HG03439 (cell line): ENCODE data around the gene SIGLEC1.

ENCODE experiments used
- ATAC-seq: cut with Tn5 transposase; IDR thresholded peaks from one replicate; pipeline ENCODE4 v1.9.1; 2021; ENCODE audit warnings: mild to moderate bottlenecking, moderate library complexity; ENCODE audit not compliant: unreplicated experiment

Gene SIGLEC1

DNA sequence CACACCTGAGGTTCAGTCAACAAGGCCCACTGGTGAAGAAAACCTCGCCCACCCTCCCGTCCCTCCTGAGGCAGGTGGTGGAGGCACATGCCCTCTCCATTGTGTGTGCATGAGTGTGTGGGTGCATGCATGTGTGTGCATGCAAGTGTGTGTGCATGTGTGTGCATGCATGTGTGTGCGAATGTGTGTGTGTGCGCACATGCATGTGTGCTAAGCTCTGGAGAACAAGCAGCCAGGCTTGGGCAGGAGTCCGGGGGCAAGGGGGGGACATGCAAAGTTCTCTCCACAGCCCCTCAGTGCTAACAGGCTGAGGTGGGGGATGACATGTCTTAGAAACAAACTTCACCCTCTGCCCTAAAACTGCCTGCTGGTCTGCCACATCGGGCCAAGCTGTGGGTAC lies 17.0 kb upstream of the SIGLEC1 start:
- ATAC-seq, result no peak

DNA sequence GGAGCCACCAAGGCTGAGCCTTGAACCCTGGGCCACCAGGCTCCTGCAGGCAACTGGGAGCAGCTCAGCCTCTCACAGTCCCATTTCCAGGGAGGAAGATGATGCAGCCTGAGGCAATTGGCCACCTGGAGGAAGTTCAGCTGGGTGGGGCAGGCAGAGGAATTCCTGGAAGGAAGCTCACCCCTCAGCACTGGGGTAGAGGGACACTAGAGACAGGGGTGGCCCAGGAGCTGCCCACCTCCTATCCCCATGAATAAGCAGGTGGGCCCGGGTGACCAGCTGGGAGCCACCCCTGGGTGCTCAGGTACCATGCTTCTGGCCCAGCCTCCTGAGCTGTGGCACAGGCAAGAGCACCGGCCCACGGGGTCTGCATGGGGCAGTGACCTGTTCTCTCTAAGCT lies 16.5 kb upstream of the SIGLEC1 start:
- no peak for ATAC-seq

DNA sequence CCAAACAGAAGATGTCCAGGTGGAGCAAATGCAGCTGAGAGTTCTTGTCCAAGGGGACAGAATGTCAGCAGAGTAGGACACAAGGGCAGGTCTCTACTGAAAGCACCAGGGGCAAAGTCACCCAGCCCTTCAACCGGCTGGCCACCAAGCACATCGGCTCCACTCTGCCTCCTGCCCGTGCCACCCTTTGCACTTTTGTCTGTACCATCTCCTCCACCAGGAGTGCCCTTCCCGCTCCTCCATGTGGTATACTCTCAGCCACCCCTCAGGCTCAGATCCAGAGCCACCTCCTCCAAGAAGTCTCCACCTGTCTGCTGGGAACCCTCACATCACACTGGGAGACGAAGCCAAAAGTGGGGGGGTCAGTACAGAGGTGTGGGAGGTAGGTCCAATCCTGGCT lies 16.0 kb upstream of the SIGLEC1 start:
- ATAC-seq, result no peak

DNA sequence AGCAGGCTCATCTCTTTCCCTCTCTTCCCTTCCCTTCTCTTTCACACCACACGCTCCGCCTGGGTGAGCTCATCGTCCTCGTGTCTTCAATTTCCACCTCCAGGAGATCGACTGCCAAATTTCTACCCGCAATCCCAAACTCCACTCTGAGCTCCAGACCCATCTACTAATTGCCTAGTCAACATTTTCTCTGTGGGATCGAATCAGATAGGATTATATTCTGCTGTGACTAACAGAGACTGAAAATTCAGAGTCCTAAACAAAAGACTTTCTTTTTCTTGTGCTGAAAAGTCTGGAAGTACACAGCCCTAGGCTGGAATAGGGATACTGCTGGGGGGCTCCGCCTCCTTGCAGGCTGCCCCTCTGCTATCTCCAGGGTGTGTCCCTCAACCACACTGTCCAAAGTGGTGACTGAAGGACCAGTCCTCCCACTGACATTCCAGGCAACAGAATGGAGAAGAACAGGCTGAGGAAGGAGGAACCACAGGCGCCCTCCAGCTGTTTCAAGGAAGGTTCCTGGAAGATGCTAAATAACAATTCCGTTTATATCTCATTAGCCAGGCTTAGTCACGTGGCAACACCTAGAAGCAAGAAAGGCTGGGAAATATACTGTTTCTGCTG lies 15.1 kb upstream of the SIGLEC1 start:
- no peak for ATAC-seq

DNA sequence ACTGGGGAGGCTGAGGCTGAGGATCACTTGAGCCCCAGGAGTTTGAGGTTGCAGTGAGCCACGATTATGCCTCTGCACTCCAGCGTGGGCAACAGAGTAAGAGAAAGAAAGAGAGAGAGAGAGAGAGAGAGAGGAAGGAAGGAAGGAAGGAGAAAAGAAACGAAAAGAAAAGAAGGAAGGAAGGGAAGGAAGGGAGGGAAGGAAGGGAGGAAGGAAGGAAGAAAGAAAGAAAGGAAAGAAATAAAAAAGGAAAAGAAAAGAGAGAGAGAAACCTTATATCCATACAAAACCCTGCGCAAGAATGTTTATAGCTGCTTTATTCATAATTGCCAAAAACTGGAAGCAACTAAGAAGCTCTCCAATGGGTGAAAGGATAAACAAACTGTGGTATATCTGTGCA lies 12.0 kb upstream of the SIGLEC1 start:
- no peak for ATAC-seq

DNA sequence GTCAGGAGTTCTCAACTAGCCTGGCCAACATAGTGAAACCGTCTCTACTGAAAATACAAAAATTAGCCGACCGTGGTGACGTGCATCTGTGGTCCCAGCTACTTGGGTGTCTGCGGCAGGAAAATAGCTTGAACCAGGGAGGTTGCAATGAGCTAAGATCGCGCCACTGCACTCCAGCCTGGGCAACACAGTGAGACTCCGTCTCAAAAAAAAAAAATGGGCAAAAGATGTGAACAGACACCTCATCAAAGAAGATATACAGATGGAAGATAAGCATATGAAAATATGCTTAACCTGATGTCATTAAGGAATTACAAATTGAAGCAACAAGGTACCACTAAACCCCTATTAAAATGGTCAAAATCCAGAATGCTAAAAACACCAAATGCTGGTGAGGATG lies 10.9 kb upstream of the SIGLEC1 start:
- ATAC-seq, result no peak

DNA sequence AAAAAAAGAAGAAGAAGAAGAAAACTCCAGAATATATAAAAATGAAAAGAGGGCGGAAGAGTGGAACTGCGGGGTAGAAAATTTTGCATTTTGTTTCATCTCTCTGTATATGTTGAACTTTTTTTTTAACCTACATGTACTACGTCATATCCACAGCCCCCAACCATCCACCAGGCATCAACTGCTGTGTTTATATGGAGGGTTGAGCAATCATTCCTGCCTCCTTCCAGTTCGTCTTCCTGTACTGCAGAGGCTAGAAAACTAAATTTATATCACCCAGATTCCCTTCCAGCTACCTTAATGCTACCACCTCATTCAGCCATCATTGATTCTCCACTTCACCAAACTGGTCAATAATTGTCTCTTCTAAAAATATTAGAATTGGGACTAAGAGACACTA lies 9.5 kb upstream of the SIGLEC1 start:
- ATAC-seq, result no peak

DNA sequence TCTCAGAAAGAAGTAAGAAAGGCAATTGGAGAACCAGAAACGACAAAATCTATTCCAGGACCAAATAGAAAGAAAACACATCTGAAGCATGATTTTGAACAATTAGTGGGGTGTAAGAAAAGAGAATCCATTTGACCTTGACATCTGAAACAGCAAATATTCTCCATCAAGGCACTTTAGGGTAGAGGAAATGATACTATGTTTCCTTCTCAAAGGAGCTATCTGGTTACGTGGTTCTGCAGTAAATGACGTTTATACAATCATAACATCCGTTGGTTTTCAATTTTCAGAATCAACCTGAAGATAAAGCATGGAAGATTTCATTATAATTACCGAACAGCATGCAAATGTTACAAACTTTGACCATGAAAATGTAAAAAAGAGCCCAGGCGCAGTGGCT lies 8.2 kb upstream of the SIGLEC1 start:
- no peak for ATAC-seq

DNA sequence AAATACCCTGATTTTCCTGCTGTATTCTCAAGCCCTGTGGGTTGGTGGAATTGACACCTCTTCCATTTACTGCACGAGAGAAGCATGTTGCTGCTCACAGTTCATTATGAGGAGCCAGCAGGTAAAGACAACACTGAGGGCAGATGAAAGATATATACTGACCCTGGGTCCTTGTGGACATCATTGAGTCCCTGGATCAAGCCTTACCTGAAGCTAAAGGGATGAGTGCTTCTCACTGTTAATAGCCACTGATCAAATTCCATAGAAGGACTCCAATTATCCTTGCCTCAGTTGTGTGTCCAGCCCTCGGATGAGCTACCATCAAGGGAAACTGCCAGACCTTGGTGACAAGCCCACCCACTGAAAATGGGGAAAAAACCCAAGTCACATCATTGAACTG lies 7.7 kb upstream of the SIGLEC1 start:
- no peak for ATAC-seq

DNA sequence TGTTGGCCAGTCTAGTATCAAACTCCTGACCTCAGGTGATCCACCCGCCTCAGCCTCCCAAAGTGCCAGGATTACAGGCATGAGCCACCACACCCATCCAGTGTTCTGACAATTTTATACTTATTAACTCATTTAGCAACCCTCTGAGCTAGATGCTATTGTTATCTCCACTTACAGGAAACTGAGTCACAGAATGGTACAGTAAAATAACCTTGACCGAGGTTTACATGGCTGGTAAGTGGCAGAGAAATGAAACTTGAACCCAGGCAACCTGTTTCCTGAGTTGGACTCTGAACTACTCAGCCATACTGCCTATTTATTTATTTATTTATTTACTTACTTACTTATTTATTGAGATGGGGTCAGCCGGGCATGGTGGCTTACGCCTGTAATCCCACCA lies 6.6 kb upstream of the SIGLEC1 start:
- no peak for ATAC-seq

DNA sequence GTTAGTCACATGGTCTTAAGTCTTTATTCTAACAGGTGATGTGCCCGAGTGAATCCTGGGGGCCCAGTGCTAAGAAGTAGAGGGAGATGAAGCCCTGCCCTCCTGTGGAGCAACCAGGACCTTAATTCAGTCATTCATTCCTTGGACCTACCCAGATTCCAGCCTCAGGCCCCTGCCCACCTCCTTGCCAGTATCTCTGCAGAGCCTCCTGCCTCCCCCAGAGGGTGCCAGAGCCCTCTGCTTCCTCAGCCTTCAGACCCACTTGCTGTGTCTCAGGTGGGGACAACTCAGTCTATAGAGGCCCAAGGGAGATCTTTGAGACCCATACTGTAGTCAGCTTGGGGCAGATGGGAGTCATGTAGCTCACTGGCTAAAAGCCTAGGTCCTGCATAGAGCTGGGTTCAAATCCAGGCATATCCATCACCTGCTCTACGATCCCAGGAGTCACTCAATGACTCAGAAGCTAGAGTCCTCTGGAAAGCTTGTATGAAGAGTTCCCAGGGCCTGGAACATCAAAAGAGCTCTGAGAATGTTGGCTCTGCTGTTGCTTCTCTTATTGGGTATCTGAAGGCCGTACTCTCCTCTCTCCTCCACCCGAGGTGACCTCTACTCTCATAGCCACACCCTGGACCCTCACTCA lies 3.9 kb upstream of the SIGLEC1 start:
- ATAC-seq, result no peak

DNA sequence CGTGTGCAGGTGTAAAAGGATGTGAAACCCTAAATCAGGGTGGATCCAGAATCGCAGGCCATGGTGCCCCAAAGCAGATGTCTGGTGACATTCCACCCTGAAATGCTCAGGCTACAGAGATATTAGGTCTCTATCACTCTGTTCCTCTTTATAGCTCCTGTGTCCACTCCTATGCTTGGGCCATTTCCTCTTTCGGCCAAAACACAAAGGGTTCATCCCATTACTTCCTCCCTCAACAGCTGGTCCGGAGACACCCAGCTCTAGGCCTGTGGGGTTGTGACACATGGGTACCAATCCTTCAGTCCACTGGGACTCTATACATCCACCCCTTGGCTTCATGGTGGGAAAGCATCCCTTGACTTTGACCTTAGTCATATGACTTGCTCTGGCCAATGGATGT lies 1.7 kb upstream of the SIGLEC1 start:
- ATAC-seq, result no peak

DNA sequence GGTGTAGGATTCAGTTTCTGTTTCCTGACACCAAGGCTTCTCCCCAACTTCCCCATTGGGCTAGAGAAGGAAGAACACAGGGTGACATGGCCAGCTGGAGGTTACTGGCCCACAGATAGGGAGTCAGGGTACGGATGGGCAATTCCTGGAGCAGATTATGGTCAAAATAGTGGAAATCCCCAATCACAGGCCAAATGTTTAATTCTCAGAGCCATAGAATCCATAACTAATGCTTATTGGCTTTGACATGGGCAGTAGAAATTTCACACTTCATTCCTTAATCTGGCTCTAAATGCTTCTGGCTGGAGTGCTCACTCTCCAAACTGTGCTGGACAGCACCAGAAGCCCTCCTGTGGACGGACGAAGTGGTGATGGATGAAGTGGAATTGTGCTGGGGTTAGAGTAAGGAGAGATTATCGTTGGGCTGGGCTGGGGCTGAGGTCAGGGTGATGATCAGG lies 887 bp downstream of the SIGLEC1 start:
- no peak for ATAC-seq

DNA sequence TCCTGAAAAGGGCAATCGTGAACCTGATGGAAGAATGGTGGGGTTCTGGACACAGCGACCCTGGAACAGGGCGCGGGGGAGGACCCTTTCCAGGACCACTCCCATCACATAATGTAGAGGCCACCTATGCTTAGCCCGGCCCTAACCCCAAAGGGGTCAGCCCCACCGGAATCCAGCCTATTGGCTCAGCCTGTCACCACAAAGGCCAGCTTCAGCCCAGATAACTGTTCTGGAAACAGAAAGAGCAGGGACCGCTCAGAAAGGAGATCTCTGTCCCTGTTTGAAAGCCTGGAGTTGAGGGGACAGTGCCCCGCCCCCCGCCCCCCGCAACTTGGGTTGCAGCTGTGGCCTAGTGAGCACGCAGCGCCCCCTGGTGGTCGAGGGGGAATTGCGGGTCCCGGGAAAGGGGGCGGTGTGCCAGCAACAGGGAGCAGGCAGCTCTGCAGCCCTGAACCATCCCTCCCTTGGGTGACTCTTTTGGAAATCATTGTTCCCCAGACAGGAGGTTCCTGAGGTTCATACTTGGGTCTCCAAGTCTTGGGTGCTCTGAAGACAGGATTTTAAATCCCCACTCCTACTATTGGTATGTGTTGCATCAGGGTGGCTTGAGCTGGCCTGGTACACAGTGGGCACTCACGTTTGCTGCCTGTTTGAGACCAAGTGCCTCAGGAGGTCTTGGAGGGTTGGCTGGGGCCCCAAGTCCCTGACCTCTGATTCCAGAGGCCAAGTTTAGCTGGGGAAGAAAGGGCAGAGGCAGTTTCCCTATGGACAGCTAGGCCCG lies 1.5 kb downstream of the SIGLEC1 start:
- ATAC-seq, result no peak

DNA sequence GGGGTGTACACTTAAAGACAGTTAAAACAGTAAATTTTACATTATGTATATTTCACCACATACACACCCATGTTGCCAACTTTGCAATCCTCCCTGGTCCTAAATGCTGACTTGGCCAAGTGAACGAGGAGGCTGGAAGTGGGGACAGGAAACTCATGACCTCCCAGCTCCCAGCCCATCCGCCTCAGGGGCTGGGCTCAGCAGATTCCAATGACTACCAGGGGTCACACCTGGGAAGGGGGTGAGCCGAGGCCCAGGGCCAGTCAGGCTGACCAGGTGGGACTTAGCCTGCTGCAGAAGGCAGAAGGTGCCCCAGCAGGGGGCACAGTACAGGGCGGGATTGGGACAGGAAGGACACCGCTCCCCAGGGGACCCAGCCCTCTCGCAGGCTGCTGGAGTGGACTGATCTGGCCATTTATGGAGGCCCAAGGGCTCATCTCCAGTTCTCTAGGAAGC lies 2.4 kb downstream of the SIGLEC1 start:
- ATAC-seq, result no peak

DNA sequence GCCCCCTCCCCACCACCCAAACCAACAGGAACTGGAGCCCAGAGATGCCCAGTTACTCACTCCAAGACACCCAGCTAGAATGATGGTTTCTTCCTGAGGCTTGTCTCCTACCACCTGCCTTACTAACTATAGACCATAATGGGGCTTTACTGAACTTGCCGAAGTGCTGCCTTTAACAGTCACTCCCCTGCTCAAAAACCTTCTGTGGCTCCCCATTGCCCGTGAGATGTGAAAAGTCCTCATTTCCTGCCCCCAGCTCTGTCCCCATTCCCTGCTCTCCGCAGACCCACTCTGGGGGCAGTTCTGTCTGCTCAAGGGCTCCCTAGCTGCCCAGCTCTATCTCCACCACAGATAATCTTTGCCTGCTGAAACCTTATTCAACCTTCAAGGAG lies 4.9 kb downstream of the SIGLEC1 start:
- no peak for ATAC-seq

DNA sequence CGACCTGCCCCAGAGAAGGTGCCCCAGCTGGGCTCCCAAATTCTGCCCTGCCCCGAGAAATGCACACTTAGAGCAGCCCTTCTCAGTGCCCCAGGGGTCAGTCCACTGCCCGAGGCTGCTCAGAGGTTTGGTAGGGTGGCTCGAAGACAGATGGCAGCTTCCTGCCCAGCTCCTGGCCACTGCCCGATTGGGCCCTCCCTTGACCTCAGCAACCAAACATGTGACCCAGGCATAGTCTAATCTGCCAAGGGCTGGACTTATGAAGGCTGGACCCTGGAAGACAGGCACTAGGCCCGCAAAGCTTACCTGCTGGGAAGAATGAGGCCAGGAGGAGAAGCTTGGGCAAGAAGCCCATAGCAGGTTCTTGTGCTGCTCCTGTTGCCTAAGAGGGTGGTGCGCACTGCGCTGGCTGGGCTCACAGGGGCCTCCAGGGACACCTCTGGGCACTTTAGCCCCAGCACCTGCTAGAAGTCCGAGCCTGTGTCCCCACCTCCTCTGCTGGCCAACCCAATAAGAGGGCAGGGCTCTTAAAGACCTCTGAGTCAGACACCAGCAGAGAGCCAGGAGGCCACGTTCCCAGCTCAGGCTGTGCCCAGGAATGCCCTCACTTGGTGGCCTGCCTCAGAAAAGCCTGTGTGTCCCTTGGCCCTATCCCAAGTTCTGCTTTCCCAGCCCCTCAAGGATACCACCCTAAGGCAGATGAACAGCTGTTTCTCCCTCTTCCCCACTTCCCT lies 5.5 kb downstream of the SIGLEC1 start:
- ATAC-seq, result no peak

DNA sequence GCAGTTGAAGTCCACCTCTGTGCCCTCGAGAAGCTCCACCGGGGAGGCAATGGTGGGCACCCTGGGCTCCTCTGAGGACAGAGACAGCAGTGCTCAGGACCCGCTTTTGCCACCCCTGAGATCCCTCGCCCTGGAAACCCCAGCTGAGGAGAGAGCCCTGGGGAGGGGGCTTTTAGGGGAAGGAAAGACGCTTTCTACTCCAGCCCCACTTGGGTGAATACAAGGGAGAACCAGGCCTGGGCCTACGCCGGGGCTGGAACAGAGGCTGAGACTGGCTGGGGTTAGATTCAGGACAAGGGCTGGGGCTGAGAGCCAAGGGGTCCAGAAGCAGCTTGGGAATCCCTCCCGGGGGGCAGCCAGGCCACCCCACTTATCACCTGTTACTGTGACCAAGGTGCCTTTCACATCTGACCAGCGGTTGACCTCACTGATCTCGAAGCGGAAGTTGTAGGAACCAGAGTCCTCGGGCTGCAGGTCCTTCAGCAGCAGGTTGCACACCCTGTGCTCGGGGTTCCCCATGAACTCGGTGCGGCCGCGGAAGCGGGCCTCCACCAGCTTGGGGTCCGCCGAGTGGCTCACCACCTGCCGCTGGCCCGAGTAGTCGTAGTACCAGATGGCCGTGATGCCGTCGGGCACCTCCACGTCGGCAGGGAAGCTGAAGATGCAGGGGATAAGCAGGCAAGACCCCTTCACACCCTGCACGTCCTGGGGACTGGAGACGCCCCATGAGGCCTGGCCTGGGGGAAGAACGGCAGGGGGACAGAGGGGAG lies 6.2 kb downstream of the SIGLEC1 start:
- no peak for ATAC-seq

DNA sequence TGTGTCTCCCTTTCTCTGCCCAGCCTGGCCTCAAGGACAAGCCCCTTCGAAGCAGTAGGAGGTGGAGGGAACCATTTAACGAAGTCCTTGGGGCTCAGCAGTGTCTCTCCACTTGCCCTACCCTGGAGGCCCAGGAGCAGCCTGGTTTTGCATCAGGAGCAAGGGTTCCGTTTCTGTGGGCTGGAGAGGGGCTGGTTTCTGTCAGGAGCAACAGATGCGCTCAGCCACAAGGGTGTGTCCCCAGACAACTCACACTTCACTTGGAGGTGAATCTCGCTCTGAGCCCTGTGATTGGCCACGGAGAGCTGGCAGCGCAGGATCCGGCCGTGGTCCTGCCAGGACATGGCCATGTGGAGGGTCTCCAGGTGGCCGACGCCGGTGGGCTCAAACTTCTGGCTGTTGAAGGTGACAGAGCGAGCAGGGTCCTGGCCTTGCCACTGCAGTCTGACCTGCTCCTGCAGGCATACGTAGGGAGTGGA lies 6.9 kb downstream of the SIGLEC1 start:
- ATAC-seq, result no peak

DNA sequence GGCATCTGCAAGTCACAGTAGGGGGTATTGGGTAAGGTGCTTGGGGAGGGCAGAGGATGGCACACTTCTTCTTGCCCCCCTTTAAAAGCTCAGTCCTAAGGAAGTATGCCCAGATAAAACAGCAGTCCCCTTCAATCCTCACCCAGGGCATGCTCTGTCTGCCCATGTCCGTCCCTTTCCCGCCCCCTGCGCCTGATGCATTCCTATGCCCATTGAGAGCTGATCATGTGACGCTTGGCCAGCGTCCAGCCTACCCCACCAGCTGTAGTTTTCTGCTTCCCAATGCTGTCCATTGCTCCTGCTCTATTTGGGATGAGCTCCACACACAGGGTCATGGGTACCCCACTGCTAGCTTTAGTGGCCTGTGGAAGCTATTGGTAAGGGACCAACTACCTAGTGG lies 8.3 kb downstream of the SIGLEC1 start:
- ATAC-seq, result no peak
